CD4-positive, alpha-beta T cell treated with Interleukin-6 at 100 ng/mL for 8 hours (primary cell): ENCODE results near the gene CDK19.
"Not testable (repeated sequence)": the region's sequence is repeated elsewhere in the genome, so short reads cannot be mapped to it uniquely, and the experiment has no call there.

ENCODE experiments used
- DNase-seq: peaks from one replicate; pipeline ENCODE4 v3.0.0-alpha.2; 2020; ENCODE audit warnings: mixed read lengths, low spot score

The CDK19 gene

DNA sequence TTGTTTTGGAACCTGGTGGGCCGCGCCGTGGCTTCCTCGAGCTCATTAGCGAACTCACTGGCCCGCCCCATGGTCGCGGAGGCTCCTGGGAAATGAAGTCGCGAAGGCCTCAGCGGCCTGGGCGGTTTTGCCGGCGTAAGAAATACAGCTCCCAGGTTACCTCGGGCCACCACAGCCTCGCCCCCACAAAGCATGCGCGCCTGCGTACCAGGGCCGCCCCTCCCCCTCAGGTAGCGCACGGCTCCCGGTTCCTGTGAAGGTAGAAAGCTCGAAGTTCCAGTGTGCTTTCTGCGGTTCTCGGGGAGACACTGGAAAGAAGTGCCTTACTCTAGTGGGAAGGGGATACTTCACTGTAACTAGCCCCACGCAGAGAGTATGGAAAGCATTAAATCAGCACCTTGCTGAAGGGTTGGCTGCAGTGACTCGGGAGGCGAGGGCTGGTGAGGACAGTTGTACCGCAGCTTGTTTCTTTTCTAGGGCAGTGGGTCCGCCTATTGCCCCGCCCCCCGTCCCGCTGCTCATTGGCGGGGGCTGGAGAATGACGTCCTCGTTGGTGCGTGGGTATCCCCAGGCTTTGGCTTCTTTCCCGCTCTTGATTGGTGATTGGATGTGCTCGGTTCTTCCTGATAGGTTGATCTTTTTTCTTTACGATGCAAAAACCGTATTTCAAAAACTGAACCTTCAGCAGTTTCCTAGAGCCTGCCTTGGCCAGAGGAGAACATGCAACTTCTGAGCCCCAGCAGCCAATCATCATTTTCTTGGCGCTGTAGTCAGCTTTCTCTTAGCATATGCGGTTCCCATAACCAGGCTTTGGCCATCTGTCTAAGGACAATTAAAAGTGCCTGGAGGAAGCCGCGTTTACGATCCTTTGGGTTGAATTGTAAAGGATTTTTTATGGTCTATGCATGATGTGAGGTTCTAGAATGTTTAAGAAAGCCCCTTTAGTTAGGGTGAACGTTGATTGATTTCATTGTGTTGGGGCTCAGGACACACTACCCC lies at the start of gene CDK19:
TSS of gene CDK19 (minus strand) at position 59 of the 999 bp plus-strand sequence. CDS start 333 bp downstream, outside the sequence.
- peak; percentile 99 for DNase-seq

DNA sequence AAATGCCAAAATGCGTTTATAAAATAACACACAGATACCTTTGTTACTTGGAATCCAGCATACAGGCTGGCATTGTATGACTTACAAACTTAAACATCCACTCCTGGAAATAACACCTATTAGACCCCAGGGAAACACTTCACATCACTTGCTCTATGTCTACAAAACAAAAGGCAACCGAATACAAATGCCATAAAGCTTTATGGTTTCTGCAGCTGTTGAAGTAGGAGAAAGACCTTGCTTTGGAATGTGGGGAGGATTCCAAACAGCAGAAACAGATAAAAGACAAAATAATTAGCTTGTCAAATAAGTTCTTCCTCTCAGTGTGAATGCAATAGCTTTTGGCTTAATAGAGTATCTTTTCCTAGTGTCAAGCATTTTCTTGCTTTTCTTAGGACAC lies 49.6 kb upstream of the CDK19 start:
- DNase-seq = no peak

DNA sequence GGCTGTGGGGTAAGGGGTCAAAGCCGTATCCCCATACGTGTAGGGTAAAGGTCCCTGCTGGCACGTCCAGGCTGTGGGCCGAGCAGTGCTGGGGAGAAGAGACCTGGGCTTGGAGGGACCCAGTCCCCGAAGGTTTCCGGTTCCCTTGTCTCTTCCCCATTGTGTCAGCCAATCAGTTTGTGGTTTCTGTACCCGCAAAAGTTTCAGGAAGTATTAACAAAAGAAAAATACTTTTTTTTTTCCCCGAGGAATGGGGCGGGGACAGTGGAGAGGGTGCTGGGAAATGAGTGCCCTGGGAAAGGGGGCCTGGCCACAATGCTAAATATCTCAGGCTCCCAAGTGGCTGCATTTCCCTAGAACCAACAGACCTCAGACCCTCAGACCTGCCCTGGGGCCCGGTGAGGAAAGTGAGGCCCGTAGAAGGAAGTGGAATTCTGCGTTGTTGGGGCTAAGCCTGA lies 44.1 kb upstream of the CDK19 start:
- DNase-seq = no peak

DNA sequence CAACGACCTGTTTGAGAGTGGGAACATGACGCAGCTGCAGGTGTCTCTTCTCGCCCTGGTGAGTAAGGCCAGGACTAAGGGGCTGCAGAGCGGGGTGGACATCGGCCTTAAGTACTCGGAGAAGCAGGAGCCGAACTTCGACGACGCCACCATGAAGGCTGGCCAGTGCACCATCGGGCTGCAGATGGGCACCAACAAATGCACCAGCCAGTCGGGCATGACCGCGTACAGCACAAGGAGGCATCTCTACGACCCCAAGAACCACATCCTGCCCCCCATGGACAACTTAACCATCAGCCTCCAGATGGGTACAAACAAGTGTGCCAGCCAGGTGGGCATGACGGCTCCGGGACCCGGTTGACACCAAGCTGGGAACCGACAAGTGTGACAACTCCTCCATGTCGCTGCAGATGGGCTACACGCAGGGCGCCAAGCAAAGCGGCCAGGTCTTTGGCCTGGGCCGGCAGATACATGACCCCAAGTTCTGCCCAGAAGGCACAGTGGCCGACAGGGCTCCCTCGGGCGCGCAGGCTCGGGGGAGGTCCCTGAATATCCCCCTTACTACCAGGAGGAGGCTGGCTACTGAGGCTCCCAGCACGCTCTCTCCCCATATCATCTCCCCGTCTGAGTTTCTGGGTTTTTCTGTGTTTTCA lies 43.4 kb upstream of the CDK19 start:
- no peak for DNase-seq

- DNase-seq = no peak
Measured at GRCh38 chr6:110858016-110858415, 42.7 kb upstream of the CDK19 start.

GRCh38 chr6:110856296-110856695 lies 41.0 kb upstream of the CDK19 start:
- no peak for DNase-seq

- DNase-seq = no peak
Measured at GRCh38 chr6:110853754-110854477, 38.6 kb upstream of the CDK19 start.

- DNase-seq = no peak
Measured at GRCh38 chr6:110852773-110853172, 37.5 kb upstream of the CDK19 start.

- DNase-seq = no peak
Measured at GRCh38 chr6:110849781-110850180, 34.5 kb upstream of the CDK19 start.

GRCh38 chr6:110841266-110841665 lies 26.0 kb upstream of the CDK19 start:
- no peak for DNase-seq

DNA sequence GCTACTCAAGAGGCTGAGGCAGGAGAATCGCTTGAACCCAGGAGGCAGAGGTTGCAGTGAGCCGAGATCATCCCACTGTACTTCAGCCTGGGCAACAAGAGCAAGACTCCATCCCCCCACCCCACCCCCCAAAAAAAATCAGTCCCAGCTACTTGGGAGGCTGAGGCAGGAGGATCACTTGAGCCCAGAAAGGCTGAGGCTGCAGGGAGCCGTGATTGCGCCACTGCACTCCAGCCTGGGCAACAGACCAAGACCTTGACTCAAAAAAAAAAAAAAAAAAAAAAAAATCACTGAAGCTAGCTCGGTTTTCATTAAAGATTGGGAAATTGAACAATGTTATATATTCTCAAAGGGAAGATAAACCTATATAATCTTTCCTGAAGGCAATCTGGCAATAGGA lies 20.5 kb upstream of the CDK19 start:
- DNase-seq = not testable (repeated sequence)

DNA sequence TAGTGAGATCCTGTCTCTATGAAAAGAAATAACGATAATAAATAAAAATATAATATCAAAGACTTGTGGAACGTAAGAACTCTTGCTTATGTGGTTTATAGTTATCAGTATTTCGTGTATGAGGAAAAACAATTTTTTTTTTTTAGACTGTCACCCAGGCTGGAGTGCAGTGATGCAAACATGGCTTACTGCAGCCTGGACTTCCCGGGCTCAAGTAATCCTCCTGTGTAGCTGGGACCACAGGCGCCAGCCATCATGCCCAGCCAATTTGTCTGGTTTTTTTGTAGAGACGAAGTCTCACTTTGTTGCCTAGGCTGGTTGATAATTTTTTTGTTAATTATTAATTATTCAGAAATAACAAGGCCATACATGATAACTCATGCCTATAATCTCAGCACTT lies 18.6 kb upstream of the CDK19 start:
- DNase-seq = no peak

- DNase-seq = no peak
Measured at GRCh38 chr6:110831405-110831804, 16.1 kb upstream of the CDK19 start.

DNA sequence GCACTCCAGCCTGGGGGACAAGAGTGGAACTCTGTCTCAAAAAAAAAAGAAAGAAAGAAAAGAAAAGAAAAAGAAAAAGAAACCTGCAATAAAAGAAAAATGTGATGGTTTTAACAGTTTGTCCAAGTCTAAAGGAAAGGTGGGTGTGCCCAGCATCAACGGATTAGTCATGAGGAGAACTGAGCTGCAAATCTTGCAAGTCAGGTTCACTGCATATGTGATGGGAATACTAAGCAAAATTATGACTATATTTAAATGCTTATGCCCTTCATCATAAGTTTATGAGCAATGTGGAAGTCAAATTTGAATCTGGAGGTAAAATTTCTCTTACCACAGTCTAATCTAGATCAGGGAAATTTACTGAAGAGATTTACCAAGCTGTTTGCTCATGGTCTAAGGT lies 13.1 kb upstream of the CDK19 start:
- DNase-seq = no peak

DNA sequence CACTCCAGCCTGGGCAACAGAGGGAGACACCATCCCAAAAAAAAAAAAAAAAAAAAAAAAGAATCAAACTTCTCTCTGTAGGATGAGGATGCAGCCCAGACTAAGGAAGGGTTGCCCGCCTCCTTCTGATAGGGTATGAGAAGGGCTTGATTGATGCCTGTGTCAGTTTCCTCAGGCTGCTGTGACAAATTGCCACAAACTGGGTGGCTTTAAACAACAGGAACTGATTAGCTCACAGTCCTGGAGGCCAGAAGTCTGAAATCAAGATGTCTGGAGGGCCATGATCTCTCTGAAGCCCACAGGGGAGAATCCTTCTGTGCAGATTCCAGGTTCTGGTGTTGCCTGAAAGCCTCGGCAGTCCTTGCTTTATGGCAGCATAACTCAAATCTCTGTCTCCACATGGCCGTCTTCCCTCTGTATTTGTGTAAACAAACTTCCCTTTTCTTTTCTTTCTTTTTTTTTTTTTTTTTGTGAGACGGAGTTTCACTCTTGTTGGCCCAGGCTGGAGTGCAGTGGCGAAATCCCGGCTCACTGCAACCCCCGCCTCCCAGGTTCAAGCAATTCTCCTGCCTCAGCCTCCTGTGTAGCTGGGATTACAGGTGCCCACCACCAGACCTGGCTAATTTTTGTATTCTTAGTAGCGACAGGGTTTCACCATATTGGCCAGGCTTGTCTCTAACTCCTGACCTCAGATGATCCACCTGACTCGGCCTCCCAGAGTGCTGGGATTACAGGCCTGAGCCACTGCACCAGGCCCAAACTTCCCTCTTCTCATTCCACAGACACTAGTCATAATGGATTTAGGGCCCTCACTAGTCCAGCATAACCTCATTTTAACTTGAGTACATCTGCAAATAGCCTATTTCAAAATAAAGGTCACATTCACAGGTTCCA lies 11.2 kb upstream of the CDK19 start:
- no peak for DNase-seq

GRCh38 chr6:110823146-110823545 lies 7.9 kb upstream of the CDK19 start:
- DNase-seq = no peak

- DNase-seq = no peak
Measured at GRCh38 chr6:110822249-110822648, 7.0 kb upstream of the CDK19 start.

DNA sequence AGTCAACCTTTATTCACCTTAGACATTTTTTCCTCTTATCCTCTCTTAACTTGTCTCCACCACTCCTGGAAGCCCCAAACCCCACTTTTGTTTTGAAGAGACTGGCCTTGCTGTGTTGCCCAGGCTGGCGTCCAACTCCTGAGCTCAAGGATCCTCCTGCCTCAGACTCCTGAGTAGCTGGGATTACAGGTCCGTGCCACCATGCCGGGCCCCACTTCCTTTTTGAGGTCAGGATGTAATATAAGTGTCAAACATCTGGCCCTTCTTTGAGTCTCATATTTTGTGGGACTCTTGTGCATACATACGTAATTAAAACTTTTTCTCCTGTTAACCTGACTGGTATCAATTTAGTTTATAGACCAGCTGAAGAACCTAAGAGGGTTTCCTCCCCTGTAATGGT lies 1.4 kb upstream of the CDK19 start:
- no peak for DNase-seq

DNA sequence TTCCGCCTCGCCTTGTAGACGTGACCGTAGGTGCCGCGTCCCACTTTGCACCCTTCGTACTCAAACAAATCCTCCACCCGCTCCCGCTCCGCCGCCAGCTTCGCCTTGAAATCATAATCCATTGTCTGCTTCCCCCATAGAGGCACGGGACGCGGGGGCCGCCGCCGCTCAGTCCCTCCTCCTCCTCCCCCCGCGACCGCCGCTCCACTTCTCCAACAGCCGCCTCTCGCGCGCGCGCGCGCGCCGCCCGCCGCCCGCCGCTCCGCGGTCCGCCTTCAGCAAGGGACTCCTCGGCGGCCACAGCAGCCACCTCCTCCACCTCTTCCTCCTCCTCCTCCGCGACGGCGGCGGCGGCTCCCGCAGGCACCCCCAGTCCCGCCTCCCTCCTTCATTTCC lies 256 bp downstream of the CDK19 start:
- DNase-seq = no peak

DNA sequence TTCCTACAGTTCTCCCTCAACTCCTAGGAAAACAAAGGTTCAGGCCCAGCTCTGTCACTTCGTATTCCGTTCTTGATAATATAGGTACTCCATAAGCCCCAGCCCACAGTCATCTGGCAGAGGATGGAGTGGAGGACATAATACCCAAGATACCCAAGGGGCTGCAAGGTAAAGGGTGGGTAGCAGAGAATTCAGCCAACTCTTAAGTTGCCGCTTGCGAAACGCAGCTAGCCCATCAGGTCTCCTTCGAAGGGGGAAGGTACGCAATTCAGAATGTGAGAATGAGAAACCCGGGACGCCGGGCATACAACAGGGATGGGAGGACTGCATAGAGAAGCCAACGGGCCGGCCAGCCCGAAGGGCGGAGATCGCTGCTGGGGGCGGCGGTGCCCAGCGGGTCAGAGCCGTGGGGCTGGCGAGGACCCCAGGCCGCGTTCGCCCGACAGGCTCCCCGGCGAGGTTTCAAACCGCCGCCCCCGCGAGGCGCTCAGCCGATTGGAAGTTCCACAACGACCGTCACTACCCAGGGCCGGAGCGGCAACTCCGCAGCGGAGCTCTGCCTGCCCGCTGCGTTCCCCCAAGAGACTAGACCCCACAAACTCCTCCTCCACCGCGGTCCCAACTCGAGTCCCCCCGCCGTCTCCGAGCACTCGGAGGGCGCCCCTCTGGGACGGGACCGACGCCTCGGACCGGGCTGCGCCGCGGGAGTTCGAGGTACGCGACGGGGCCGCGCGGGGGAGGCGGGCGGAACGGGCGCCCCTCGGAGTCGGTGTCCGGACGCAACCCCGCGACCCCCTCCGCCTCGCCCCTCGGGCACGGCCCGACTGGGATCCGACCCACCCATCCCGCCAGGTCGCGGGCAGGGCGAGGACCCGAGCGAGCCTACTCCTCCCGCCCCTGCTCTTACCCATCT lies 911 bp downstream of the CDK19 start:
- peak; percentile 22 for DNase-seq
